K562 (cell line): Measurements from ENCODE around the gene GALM. TPM values are rescaled to one million over a fixed set of nuclear protein-coding genes. Genes with fewer than 3 reads are reported as not detected.

Source experiments
- ATAC-seq: fragments of 200-7000 bp; cut with Tn5 transposase; 3 replicates; pipeline ENCODE4 v1.9.1; 2020; ENCODE audit warnings: moderate library complexity
- BruUV-seq: library from RNA; stranded (reverse); fragments of 400-500 nt; replicated peaks from 2 replicates; lab custom pipeline; 2021; lab: Mats Ljungman, UMichigan
- CTCF ChIA-PET: fragments of 300-600 bp; formaldehyde crosslinking; extraction: SDS; loops from one replicate; lab custom pipeline; 2021; ENCODE audit warnings: low intra/inter-chr PET ratio; lab: Yijun Ruan, JAX
- POLR2A ChIA-PET: fragments of 300-600, 350-650 bp; sonication (Branson Sonifier 250); formaldehyde crosslinking; extraction: SDS; loops from one replicate; lab custom pipeline; 2021; ENCODE audit warnings: antibody characterized with exemption, inconsistent platforms; lab: Yijun Ruan, JAX
- DNase-seq, 4 experiments: peaks; one replicate each; pipeline versions ENCODE4 v3.0.0 to v3.0.0-alpha.2; 2011 to 2018; ENCODE audit warnings: low spot score in 3 of 4, mixed read lengths in 3 of 4; ENCODE audit errors: extremely low read depth in 1 of 4
- FAIRE-seq: peaks from 2 replicates; lab custom pipeline; 2011; peaks lifted over from hg19 to GRCh38; lab: Jason Lieb, UNC
- H2AFZ ChIP-seq: 2 replicates; pipeline ENCODE4 v1.6.0; 2011; ENCODE audit warnings: low read depth, low read length, control low read depth, inconsistent platforms
- H3K27ac ChIP-seq: fragments of 200-600 bp; 3 replicates; pipeline ENCODE4 v1.8.0; 2011; ENCODE audit warnings: low read depth, mild to moderate bottlenecking, control low read depth, inconsistent platforms, low read length, moderate library complexity, mixed read lengths; ENCODE audit errors: extremely low read depth
- H3K27me3 ChIP-seq, 2 experiments: fragments of 300-600 bp in 1 of 2; 2 replicates in 1 of 2; 3 replicates in 1 of 2; pipeline versions ENCODE4 v1.6.0 to v1.8.0; 2011; ENCODE audit warnings: inconsistent platforms in 2 of 2, low read length in 2 of 2, mild to moderate bottlenecking in 1 of 2, mixed read lengths in 1 of 2, moderate library complexity in 1 of 2; ENCODE audit not compliant: control insufficient read depth in 2 of 2, insufficient read depth in 2 of 2
- H3K36me3 ChIP-seq: fragments of 300-600 bp; 3 replicates; pipeline ENCODE4 v1.8.0; 2011; ENCODE audit warnings: mild to moderate bottlenecking, low read length, inconsistent platforms; ENCODE audit not compliant: control insufficient read depth, insufficient read depth
- H3K4me1 ChIP-seq, 2 experiments: fragments of 200-600 bp in 1 of 2; replicated peaks in 1 of 2; 2 replicates in 1 of 2; 3 replicates in 1 of 2; pipeline versions ENCODE4 v1.5.1 to v1.8.0; 2011; ENCODE audit warnings: inconsistent platforms in 2 of 2, low read length in 2 of 2, mild to moderate bottlenecking in 1 of 2, mixed read lengths in 1 of 2, moderate library complexity in 1 of 2; ENCODE audit not compliant: control insufficient read depth in 2 of 2, insufficient read depth in 2 of 2
- H3K4me2 ChIP-seq: 2 replicates; pipeline ENCODE4 v1.6.1; 2011; ENCODE audit warnings: low read length, control low read depth, inconsistent platforms, mixed read lengths; ENCODE audit not compliant: insufficient read depth
- H3K4me3 ChIP-seq: fragments of 200-600 bp; sonication (generic), shearing (Covaris generic); 2 replicates; pipeline ENCODE4 v1.5.1; 2016; ENCODE audit warnings: control low read depth, inconsistent platforms
- H3K79me2 ChIP-seq: fragments of 200-600 bp; 3 replicates; pipeline ENCODE4 v1.8.0; 2011; ENCODE audit warnings: low read length, inconsistent platforms; ENCODE audit not compliant: control insufficient read depth, insufficient read depth
- H3K9ac ChIP-seq, 2 experiments: 2 replicates each; pipeline versions ENCODE4 v1.6.0 to v1.6.1; 2011; ENCODE audit warnings: low read depth in 2 of 2, low read length in 2 of 2, control low read depth in 1 of 2, inconsistent platforms in 1 of 2, mild to moderate bottlenecking in 1 of 2, mixed read lengths in 1 of 2; ENCODE audit not compliant: insufficient read depth in 1 of 2
- H3K9me1 ChIP-seq: one replicate; pipeline ENCODE4 v1.6.0; 2011; ENCODE audit warnings: inconsistent platforms, mild to moderate bottlenecking, low read length, moderate library complexity; ENCODE audit not compliant: control insufficient read depth, insufficient read depth
- H3K9me3 ChIP-seq: replicated peaks from 2 replicates; pipeline ENCODE4 v1.5.1; 2011; ENCODE audit warnings: low read depth, low read length, inconsistent platforms; ENCODE audit not compliant: control insufficient read depth, insufficient read depth
- H4K20me1 ChIP-seq: replicated peaks from 2 replicates; pipeline ENCODE4 v1.6.1; 2011; ENCODE audit warnings: low read length, inconsistent platforms, mixed read lengths; ENCODE audit not compliant: control insufficient read depth, insufficient read depth
- ADNP ChIP-seq: fragments of 200-800 bp; sonication (Bioruptor generic); IDR thresholded peaks from 2 replicates; pipeline ENCODE4 v1.6.1; 2016; ENCODE audit warnings: missing genetic modification characterization, missing compliant biosample characterization
- ELK3 ChIP-seq: fragments of 450-650 bp; formaldehyde crosslinking; IDR thresholded peaks from 2 replicates; pipeline ENCODE4 v1.4.0; 2020; ENCODE audit warnings: mild to moderate bottlenecking
- HDAC1 ChIP-seq, 2 experiments: fragments of 450-650 bp; IDR thresholded peaks; 2 replicates each; pipeline ENCODE4 v1.6.1; 2016 to 2017; ENCODE audit warnings: inconsistent platforms in 1 of 2, mild to moderate bottlenecking in 1 of 2, moderate library complexity in 1 of 2
- HOXB6 ChIP-seq: fragments of 250-450 bp; sonication (Bioruptor Pico); IDR thresholded peaks from 2 replicates; pipeline ENCODE4 v1.5.1; 2022; ENCODE audit warnings: mild to moderate bottlenecking, borderline replicate concordance
- ILF3 ChIP-seq: fragments of 450-650 bp; IDR thresholded peaks from 2 replicates; pipeline ENCODE4 v1.6.1; 2018; ENCODE audit warnings: antibody characterized with exemption, mild to moderate bottlenecking, moderate library complexity, borderline replicate concordance
- MBD2 ChIP-seq: sonication (generic); IDR thresholded peaks from 2 replicates; pipeline ENCODE4 v1.6.1; 2016; ENCODE audit warnings: low read depth, borderline replicate concordance
- NFRKB ChIP-seq: fragments of 450-650 bp; IDR thresholded peaks from 2 replicates; pipeline ENCODE4 v1.6.1; 2016; ENCODE audit warnings: low read depth
- RBFOX2 ChIP-seq: fragments of 200-400 bp; formaldehyde crosslinking; IDR thresholded peaks from 2 replicates; pipeline ENCODE4 v1.6.1; 2017; ENCODE audit warnings: low read depth, mild to moderate bottlenecking, low read length, moderate library complexity
- RHOXF2B ChIP-seq: fragments of 250-450 bp; sonication (Bioruptor Pico); conservative IDR thresholded peaks from 2 replicates; pipeline ENCODE4 v1.5.1; 2021
- SIN3A ChIP-seq, 2 experiments: fragments of 150-350 bp in 1 of 2; IDR thresholded peaks; 2 replicates each; pipeline ENCODE4 v1.6.1; 2011 to 2016; ENCODE audit warnings: borderline replicate concordance in 2 of 2, low read depth in 2 of 2, low read length in 2 of 2, mild to moderate bottlenecking in 2 of 2, moderate library complexity in 2 of 2; ENCODE audit not compliant: control insufficient read depth in 1 of 2
- SMAD1 ChIP-seq: fragments of 150-350 bp; IDR thresholded peaks from 2 replicates; pipeline ENCODE4 v1.6.1; 2014; ENCODE audit warnings: low read length, low read depth; ENCODE audit not compliant: partially characterized antibody
- SNAPC5 ChIP-seq: fragments of 250-450 bp; sonication (Bioruptor Pico); IDR thresholded peaks from 2 replicates; pipeline ENCODE4 v1.8.0; 2021; ENCODE audit warnings: moderate library complexity, mild to moderate bottlenecking, inconsistent platforms
- XRCC3 ChIP-seq: fragments of 450-650 bp; IDR thresholded peaks from 2 replicates; pipeline ENCODE4 v1.6.1; 2017; ENCODE audit warnings: mild to moderate bottlenecking, moderate library complexity
- ZNF347 ChIP-seq: fragments of 450-650 bp; formaldehyde crosslinking; IDR thresholded peaks from 2 replicates; pipeline ENCODE4 v1.4.0; 2020; ENCODE audit warnings: low read depth, mild to moderate bottlenecking, moderate library complexity
- WGBS: fragments of 100-300 bp; shearing (Covaris generic); methylation state at CpG from one replicate; pipeline ENCODE4 v1.1.6; 2016; ENCODE audit warnings: low coverage, mixed read lengths; ENCODE audit not compliant: insufficient coverage; ENCODE audit errors: missing lambda C conversion rate; 5-methylcytosine and 5-hydroxymethylcytosine counted together
- in situ Hi-C: fragments of 300-500 bp; cut with MboI; formaldehyde crosslinking; loops from 4 replicates; pipeline ENCODE4 v1.15.0; 2018; ENCODE audit warnings: inconsistent platforms, mixed read lengths
- intact Hi-C: fragments of 100-400 bp; cut with micrococcal nuclease; formaldehyde crosslinking; loops from 2 replicates; pipeline ENCODE4 v1.14.2; 2022
- polyA plus RNA-seq, 8 experiments: library from polyadenylated mRNA; depleted of rRNA in 4 of 8; stranded (reverse) in 5 of 8; unstranded in 3 of 8; fragments of >200 nt; fragmentation: Nextera tagmentation in 2 of 8; fragmentation: Illumina TruSeq in 1 of 8; extraction: Ambion mirVana in 2 of 8; extraction: Trizol in 1 of 8; gene quantifications; 2 replicates each; pipeline versions ENCODE4 v1.2.1 to v1.2.3, GENCODE V29; 2011 to 2014; ENCODE audit warnings: inconsistent platforms in 1 of 8, missing spikeins in 1 of 8
- total RNA-seq, 7 experiments: library from RNA; depleted of rRNA in 6 of 7; stranded (reverse); fragments of >200 nt in 6 of 7; fragmentation: Illumina TruSeq in 2 of 7; extraction: Trizol in 2 of 7; gene quantifications; 2 replicates each; pipeline versions ENCODE4 v1.2.1 to v1.2.3, GENCODE V29; 2011 to 2021; ENCODE audit warnings: low replicate concordance in 1 of 7

GALM gene
- total and polyA plus RNA-seq, 9 of the 15 experiments (the other 6 are each of a cell fraction or from before 2014, with no cell fraction given), result 22.1 to 51.7 (median 27.9) TPM

- Histone ChIP-seq H3K27ac (no peak overlapping the region), H3K9me3 (no peaks in the 10 kb centered on the region; the same call in 1 of the 2 replicates), H3K79me2 (peaks cover 61% of the 10 kb centered on the region), H3K4me2 (no peak overlapping the region)
- in situ Hi-C loops, result loop anchor here (10.0 to 25.0 kb wide), 2 partner anchors 420 to 758 kb away; no protein-coding TSS in a partner anchor
- CTCF ChIA-PET, result no interaction called here
- intact Hi-C loops, result loop anchor here (10.0 kb wide), 1 partner anchor 480 kb away; no protein-coding TSS in a partner anchor
- no peak for TF ChIP-seq HDAC1 (IDR thresholded peaks at IDR 0.05)
- TF ChIP-seq ADNP, result no peak
- no peak for TF ChIP-seq HOXB6 (CRISPR knock-in tag)
- TF ChIP-seq ILF3, result no peak
- TF ChIP-seq, all 486 proteins: peak for 0
- Histone ChIP-seq H2AFZ (no peak overlapping the region), H3K9ac (no peak overlapping the region), H3K36me3 (peaks cover 89% of the 10 kb centered on the region), H3K4me3 (no peak overlapping the region), H3K9me1 (no peaks in the 10 kb centered on the region), H4K20me1 (peaks cover 34% of the 10 kb centered on the region), H3K4me1 (peaks cover 0 to 24% of the 10 kb centered on the region in 2 experiments; a peak in 2 of 5 replicates), H3K27me3 (no peaks in the 10 kb centered on the region)
- POLR2A ChIA-PET, result interaction anchor here (0.9 to 3.1 kb wide), 3 partner anchors 11 to 209 kb away, joined by 3 to 19 read pairs (median 4); no protein-coding TSS in a partner anchor
- BruUV-seq, result no TSS peak
- no peak for DNase-seq
- FAIRE-seq, result no peak
- ATAC-seq, result no peak
- WGBS, result 92% methylated on average over 9 of the region's 9 CpGs
These were observed 79.4 kb downstream of the GALM start for GRCh38 chr2:38745267-38745666.

- H3K9ac ChIP-seq, result peak overlapping the region in 1 of 2 experiments; percentile 38; a peak in 1 of 4 replicates
- WGBS, result 75% methylated on average over 4 of the region's 4 CpGs
- TF ChIP-seq ELK3 (CRISPR knock-in tag), result no peak
- TF ChIP-seq NFRKB, result no peak
- peak; percentile 59 for TF ChIP-seq RBFOX2
- TF ChIP-seq SNAPC5, result no peak
- no peak for TF ChIP-seq SIN3A (IDR thresholded peaks at IDR 0.05; ENCODE audit: borderline replicate concordance in 2 of 2, control insufficient read depth in 1 of 2, low read depth in 2 of 2, low read length in 2 of 2)
- TF ChIP-seq SMAD1, result peak; percentile 13
- TF ChIP-seq MBD2, result no peak
- no peak for TF ChIP-seq RHOXF2B
- TF ChIP-seq ZNF347 (CRISPR knock-in tag), result no peak
- no peak for TF ChIP-seq XRCC3
- POLR2A ChIA-PET, result interaction anchor here (0.5 to 2.1 kb wide), 10 partner anchors 10 to 232 kb away, joined by 3 to 11 read pairs (median 4); partner anchors contain the start of gene GALM
- peaks cover 71% of the 10 kb centered on the region for H3K79me2 ChIP-seq
- no peak overlapping the region for H3K27ac ChIP-seq
- no peaks in the 10 kb centered on the region for H3K9me1 ChIP-seq
- no peak for FAIRE-seq
- CTCF ChIA-PET, result no interaction called here
- H3K36me3 ChIP-seq, result peaks cover 82% of the 10 kb centered on the region
- no peak overlapping the region for H2AFZ ChIP-seq
- no peak overlapping the region for H3K4me3 ChIP-seq
- in situ Hi-C loops (loop anchor here (10.0 to 25.0 kb wide), 2 partner anchors 422 to 760 kb away; no protein-coding TSS in a partner anchor), intact Hi-C loops (loop anchor here (10.0 kb wide), 1 partner anchor 478 kb away; no protein-coding TSS in a partner anchor)
- no peaks in the 10 kb centered on the region for H3K27me3 ChIP-seq
- peaks cover 0 to 26% of the 10 kb centered on the region in 2 experiments; a peak in 3 of 5 replicates for H3K4me1 ChIP-seq
- ATAC-seq, result no peak
- H4K20me1 ChIP-seq, result peaks cover 35% of the 10 kb centered on the region
- BruUV-seq, result no TSS peak
- H3K9me3 ChIP-seq, result no peaks in the 10 kb centered on the region
- DNase-seq, result no peak
- no peak overlapping the region for H3K4me2 ChIP-seq
These were observed 81.1 kb downstream of the GALM start for GRCh38 chr2:38747007-38747424.
